Effector memory CD8-positive, alpha-beta T cell (primary cell): ENCODE measurements around the gene MXD4.
"Not testable (repeated sequence)": the region's sequence is repeated elsewhere in the genome, so short reads cannot be mapped to it uniquely, and the experiment has no call there.

Experiments used
- ATAC-seq: fragments of 150-1000 bp; cut with Tn5 transposase; replicated peaks from 2 replicates; pipeline ENCODE4 v1.10.0; 2021; ENCODE audit warnings: mild to moderate bottlenecking, moderate library complexity
- DNase-seq, 3 experiments: peaks; one replicate each; pipeline ENCODE4 v3.0.0; 2021
- H3K27ac Mint-ChIP-seq, 2 donors: one replicate each; pipeline ENCODE4 v1.8.0; 2022; ENCODE audit warnings: mild to moderate bottlenecking in 2 of 2, mixed read lengths in 2 of 2, moderate library complexity in 2 of 2
- H3K27me3 Mint-ChIP-seq, 2 donors: one replicate each; pipeline ENCODE4 v1.8.0; 2022; ENCODE audit warnings: mixed read lengths in 2 of 2
- H3K36me3 Mint-ChIP-seq: one replicate; pipeline ENCODE4 v1.8.0; 2022; ENCODE audit warnings: mild to moderate bottlenecking, moderate library complexity, mixed read lengths; ENCODE audit not compliant: insufficient read depth
- H3K4me1 Mint-ChIP-seq, 2 donors: one replicate each; pipeline ENCODE4 v1.8.0; 2022; ENCODE audit warnings: low read depth in 2 of 2, mixed read lengths in 2 of 2
- H3K4me3 Mint-ChIP-seq, 2 donors: one replicate each; pipeline ENCODE4 v1.8.0; 2022; ENCODE audit warnings: mild to moderate bottlenecking in 2 of 2, mixed read lengths in 2 of 2, moderate library complexity in 2 of 2
- H3K9me3 Mint-ChIP-seq, 2 donors: one replicate each; pipeline ENCODE4 v1.8.0; 2022; ENCODE audit warnings: mixed read lengths in 2 of 2

The MXD4 gene

GRCh38 chr4:2217726-2218125 is 44.2 kb downstream of the MXD4 start:
- Mint-ChIP-seq H3K27ac (no peak overlapping the region), H3K27me3 (no peaks in the 10 kb centered on the region), H3K4me1 (peaks cover 5 to 7% of the 10 kb centered on the region in 2 donors), H3K9me3 (no peaks in the 10 kb centered on the region), H3K36me3 (no peaks in the 10 kb centered on the region), H3K4me3 (no peak overlapping the region)
- DNase-seq (no peak), ATAC-seq (no peak)

- H3K27ac Mint-ChIP-seq = peak overlapping the region in 1 of 2 donors; percentile 57
- no peak overlapping the region for H3K4me3 Mint-ChIP-seq
- H3K9me3 Mint-ChIP-seq = no peaks in the 10 kb centered on the region
- no peaks in the 10 kb centered on the region for H3K27me3 Mint-ChIP-seq
- no peaks in the 10 kb centered on the region for H3K36me3 Mint-ChIP-seq
- ATAC-seq (no peak), DNase-seq (no peak)
- no peaks in the 10 kb centered on the region for H3K4me1 Mint-ChIP-seq
Measured at GRCh38 chr4:2212831-2213230, 49.1 kb downstream of the MXD4 start.

- ATAC-seq, H3K9me3 Mint-ChIP-seq, H3K27me3 Mint-ChIP-seq, H3K4me1 Mint-ChIP-seq, DNase-seq, H3K4me3 Mint-ChIP-seq, H3K36me3 Mint-ChIP-seq, H3K27ac Mint-ChIP-seq: not testable (repeated sequence)
Measured at GRCh38 chr4:2202789-2203188, 59.1 kb downstream of the MXD4 start.
